HG03520 (cell line): Measurements from ENCODE around the gene KLHL6.
A peak's percentile ranks its signal among the peaks of the same experiment; 100 is the strongest.
"Not testable (repeated sequence)": the region's sequence is repeated elsewhere in the genome, so short reads cannot be mapped to it uniquely, and the experiment has no call there.

Experiments
- ATAC-seq: cut with Tn5 transposase; IDR thresholded peaks from one replicate; pipeline ENCODE4 v1.9.1; 2021; ENCODE audit warnings: mild to moderate bottlenecking, moderate library complexity; ENCODE audit not compliant: unreplicated experiment

The KLHL6 gene

DNA sequence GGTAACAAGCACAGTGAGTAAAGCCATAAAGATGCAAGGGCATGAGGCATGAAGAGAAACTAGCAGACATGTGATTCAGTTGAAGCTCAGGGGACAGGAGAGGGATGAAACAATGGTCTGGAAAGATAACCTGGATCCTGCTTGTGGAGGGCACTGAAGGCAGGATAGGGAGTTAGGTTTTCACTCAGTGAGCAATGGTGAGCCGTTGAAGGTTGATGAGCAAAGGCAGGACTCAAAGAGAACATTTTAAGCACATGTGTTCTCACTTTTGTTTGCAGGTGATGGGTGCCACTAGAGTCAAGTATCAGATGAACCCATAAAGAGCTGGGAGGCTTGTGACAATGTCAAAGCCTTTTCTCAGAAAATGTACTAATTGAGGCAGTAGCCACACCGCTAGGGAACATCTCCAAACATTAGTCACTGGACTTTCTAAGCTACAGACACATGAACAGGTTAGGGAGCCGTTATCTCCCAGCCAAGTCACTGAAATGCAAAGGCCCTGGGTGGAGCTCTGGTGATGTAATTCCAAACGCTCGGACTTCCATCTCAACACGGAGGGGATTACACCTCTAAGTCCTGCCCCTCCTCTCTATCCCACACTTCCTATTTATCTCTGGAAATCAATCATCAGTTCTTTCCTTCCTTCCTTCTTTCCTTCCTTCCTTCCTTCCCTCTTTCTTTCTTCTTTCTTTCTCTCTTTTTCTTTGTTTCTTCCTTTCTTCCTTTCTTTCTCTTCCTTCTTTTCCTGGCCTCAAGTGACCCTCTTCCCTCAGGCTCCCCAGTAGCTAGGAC, 22.7 kb downstream of the KLHL6 start:
- no peak for ATAC-seq

DNA sequence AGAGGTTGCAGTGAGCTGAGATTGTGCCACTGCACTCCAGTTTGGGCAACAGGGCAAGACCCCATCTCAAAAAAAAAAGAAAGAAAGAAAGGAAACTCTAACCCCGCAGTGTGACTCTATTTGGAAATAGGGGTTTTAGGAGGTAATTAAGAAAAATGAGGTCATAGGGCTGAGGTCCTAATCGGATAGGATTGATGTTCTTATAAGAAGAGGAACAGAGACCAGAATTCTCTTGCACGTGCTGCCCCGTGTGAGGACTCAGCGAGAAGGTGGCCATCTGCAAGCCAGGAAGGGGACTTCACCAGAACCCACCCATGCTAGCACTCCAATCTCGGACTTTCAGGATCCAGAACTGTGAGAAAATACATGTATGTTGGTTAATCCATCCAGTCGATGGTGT, 25.8 kb downstream of the KLHL6 start:
- no peak for ATAC-seq

DNA sequence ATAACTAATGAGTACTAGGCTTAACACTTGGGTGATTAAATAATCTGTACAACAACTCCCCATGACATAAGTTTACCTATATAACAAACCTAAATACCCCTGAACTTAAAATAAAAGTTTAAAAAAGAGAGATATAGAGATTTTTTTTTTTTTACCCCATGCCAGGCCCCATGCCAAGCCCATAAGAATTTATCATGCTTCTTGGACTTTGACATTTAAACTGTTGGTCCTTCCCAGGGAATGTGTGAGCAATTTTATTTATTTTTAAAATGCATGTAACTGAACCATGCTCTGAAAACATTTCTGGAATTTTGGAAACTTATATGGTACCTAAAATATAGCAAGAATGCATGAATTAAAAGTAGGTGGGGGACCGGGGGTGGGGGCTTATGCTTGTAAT, 26.3 kb downstream of the KLHL6 start:
- ATAC-seq: no peak

DNA sequence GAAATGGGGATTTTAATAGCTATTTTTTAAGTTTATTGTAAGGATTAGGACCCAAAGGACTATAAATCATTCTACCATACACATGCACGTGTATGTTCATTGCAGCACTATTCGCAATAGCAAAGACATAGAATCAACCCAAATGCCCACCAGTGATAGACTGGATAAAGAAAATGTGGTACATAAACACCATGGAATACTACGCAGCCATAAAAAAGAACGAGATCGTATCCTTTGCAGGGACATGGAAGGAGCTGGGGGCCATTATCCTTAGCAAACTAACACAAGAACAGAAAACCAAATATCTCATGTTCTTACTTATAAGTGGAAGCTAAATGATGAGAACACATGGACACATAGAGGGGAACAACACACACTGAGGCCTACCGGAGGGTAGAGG, 26.7 kb downstream of the KLHL6 start:
- ATAC-seq: not testable (repeated sequence)

DNA sequence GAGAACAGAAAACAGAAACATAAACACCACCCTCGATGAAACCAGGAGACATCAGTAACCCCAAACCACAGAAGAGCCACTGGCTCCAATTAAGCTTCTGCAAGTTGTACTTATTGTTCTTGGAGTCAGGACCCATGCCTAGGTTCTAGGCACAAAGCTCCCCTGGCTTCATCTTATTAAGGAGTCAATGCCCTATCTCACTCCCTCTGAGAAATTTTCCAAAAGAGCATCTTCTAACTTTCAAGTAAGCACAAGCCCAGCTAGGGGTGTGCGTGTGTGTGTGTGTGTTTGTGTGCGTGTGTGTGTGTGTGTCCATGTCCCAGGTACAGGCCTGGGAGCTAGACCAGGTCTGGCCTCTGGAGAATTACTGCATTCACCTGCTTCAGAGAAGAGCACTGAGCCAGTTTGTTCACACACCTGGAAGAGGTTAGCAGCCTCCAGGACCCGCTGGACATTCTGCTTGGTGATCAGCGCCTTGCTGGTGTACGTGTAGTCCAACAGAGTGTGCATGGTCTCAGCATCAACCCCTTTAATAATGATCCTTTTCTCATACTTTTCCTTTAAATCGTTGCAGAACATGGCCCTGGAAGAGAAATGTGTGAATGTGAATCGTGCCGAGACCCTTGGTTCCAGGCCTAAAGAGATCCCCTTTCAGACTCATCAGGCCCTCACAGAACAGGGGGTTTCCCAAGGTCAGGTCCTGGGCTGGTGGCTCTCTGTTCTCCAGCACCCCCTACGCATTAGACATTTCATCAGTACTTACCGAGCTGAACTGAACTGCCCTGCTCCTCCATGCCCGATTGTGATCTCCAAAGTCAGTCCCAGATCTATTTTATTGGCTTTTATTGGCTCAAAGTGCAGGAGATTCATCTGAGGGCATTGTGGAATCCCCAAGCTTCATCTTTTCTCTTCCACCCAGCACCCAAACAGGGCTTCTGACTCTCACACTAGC, 27.8 kb downstream of the KLHL6 start:
- peak; percentile 79 for ATAC-seq

DNA sequence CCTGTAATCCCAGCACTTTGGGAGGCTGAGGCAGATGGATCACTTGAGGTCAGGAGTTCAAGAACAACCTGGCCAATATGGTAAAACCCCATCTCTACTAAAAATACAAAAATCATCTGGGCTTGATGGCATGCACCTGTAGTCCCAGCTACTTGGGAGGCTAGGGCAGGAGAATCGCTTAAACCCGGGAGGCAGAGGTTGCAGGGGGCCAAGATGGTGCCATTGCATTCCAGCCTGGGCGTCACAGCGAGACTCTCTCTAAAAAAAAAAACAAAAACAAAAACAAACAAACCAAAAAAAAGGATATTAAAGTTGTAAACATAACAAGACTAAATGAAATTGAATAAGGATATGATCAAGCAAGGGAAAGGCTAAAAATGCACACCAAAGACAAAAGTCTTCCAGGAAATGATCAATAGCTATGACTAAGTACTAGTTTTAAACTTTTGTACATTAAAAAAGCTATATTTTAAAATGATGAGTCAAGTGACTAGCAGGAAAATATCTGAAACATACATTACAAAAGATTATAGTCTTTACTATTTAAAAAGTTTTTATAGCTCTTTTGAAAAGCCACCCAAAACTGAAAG, 28.6 kb downstream of the KLHL6 start:
- no peak for ATAC-seq

DNA sequence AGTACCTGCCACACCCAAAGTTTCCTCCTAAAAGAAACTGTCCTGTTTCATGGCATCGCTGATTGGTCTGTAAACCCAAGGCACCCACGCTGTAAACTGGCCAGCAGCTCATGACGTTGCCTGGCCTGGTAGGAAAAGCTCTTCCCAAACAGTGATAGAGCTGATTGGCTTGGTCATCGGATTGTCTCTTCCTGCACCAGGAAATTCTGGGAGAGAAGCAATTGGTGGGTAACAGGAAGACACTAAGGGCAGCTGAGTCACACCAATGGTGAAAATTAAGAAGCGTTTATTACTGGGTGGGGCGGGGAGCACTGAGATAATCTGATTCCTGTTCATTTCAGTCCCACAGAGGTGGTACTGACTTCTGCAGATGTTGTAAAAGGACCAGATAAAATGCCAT, 31.0 kb downstream of the KLHL6 start:
- ATAC-seq: no peak

DNA sequence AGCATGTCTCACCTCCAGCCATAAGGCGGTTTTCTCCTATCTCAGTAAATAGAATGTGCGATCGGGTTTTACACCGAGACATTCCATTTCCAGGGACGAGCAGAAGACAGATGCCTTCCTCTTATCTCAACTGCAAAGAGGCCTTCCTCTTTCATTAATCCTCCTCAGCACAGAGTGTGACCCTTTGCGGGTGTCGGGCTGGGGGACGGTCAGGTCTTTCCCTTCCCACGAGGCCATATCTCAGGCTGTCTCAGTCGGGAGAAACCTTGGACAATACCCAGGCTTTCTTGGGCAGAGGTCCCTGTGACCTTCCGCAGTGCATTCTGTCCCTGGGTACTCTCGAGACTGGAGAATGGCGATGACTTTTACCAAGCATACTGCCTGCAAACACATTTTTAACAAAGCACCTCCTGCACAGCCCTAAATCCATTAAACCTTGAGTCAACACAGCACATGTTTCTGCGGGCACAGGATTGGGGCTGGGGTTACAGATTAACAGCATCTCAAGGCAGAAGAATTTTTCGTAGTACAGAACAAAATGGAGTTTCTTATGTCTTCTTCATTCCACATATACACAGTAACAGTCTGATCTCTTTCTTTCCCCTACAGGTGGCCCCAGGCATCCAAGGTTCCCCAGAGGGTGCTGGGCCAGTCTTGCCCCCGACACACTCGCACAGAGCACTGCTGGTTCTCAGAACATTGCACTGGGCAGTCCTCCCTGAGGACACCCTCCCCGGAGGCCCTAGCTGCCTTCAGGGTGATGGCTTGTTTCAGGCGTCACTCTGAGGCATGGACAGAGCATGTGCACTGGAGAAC, 34.6 kb downstream of the KLHL6 start:
- ATAC-seq: not testable (repeated sequence)

DNA sequence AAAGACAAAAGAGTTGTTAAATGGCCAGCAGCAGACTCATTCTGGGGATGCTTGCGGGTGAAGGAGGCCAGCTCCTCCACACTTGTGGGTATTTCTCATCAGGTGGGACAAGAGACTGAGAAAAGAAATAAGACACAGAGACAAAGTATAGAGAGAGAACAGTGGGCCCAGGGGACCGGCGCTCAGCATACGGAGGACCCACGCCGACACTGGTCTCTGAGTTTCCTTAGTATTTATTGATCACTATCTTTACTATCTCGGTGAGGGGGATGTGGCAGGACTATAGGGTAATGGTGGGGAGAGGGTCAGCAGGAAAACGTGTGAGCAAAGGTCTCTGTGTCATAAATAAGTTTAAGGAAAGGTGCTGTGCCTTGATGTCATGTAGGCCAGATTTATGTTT, 35.2 kb downstream of the KLHL6 start:
- ATAC-seq: not testable (repeated sequence)

DNA sequence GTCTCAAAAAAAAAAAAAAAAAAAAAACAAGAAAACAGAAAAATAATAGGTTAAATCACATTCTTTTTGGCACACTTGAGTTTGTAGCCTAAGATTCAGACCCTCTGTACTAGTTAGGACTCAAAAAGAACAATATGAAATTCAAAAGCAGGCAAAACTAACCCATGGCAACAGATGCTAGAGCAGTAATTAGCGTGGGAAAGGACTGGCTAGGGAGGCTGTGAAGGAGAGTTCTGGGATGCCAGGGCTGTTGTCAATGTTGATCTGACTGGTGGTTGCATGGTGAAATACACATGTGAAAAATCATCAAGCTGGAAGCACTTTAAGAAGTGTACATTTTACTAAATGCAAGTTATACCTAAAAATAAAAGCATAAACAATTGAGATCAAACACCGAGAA, 35.6 kb downstream of the KLHL6 start:
- ATAC-seq: no peak

DNA sequence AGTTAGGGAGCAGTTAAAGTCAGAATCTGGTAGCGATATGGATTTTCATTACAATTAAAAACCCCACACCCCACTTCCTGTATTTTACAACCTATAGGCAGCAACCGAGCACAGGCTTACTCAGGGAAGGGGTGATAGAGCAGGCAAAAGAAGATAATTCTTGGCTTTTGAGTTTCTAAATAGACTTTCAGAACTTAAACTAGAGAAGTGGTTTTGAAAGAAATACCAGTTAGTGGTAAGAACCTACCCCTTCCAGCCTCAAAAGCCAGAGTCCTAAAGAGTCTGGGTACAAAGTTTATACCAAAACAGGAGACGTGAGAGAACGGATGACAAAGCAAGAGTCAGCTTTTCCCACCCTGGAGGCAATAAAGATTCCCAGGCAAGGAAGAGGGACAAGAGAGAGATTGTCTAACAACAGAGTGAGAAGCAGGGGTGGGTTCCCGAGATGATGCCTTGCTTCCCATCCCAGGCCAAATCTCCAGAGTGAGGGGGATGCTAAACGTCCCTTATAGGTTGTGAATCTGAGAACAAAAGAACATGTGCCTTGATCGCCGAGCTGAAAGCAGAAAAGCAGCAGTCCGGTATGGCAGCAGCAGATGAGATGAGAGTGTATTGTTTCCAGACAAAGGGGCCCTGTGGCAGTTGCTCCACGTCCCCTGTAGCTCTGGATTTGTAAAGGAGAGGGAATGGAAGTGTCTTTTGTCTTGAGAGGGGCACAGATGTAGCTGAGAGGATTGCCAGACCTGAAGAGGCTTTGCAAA, 36.8 kb downstream of the KLHL6 start:
- no peak for ATAC-seq

DNA sequence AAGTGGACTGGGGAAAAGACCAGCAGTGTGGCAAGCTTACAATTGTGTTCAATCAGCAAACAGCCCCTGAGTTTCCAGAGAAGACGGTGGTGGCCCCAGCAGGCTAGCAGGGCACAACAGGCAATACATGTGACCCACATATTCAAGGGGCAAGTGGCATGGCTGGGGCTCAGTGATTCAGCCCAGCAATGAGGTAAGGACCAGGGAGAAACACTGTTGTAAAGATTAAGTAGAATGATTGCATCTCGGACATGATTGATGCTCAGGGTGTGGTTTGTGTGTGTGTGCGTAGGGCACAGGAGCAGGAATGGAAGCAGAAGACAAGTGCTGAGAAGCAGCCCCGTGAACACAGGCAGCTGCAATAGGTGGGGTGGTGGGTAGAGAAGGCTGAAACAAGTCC, 37.9 kb downstream of the KLHL6 start:
- no peak for ATAC-seq

DNA sequence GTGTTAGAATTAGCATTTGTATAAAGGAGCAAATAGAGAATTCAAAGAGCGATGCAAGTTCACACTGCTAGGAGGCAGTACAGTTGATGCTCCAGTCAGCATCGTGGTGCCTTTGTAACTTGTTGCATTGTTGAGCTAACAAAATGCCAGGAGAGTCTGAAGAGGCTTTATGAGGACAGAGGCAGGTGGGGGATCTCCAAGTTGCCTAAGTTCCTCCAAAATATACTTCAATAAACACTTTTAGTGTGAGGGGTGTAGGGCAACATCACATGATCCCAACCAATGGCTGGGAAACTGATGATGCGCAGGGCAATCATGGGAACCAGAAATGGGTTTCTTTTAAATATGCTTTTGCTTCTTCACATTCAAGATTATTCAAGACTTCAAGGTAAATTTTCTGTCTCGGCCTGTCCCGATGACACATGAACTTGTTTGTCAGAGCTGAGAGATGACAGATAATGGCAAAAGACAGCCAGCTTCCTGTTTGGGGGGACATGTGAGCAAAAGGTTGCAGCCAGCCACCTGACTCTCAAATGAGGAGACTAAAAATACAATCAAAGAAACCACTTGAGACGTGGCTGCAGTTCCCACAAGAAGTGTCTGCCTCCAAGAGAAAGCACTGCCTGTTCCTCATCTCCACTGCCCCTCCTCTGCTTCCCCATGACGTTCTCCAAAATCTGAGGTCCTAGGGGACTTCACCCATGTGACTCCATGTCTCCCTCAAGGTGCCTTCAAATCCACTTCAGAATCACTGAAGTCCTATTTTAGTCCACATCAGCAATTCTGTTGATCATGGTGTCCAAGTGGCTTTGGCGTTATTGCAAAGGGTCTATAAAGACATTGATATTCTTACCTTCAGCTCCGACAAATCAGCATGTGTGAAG, 39.3 kb downstream of the KLHL6 start:
- ATAC-seq: peak; percentile 74

DNA sequence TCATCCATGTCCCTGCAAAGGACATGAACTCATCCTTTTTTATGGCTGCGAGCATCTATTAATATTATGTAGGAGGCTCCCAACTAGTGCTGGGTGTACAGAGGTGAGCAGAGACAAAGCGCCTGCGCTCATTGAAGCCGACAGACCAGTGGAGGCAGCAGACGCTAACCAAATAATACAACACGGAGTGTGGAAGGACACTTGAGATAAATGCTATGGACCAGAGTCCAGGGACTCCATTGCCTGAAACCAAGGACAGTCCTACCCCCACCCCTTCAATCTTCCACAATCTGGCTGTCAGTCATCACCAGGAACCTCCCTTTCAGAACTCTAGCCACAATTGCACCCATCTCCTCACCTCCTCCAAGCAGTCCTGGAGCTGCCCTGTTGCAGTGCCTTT, 41.5 kb downstream of the KLHL6 start:
- no peak for ATAC-seq

DNA sequence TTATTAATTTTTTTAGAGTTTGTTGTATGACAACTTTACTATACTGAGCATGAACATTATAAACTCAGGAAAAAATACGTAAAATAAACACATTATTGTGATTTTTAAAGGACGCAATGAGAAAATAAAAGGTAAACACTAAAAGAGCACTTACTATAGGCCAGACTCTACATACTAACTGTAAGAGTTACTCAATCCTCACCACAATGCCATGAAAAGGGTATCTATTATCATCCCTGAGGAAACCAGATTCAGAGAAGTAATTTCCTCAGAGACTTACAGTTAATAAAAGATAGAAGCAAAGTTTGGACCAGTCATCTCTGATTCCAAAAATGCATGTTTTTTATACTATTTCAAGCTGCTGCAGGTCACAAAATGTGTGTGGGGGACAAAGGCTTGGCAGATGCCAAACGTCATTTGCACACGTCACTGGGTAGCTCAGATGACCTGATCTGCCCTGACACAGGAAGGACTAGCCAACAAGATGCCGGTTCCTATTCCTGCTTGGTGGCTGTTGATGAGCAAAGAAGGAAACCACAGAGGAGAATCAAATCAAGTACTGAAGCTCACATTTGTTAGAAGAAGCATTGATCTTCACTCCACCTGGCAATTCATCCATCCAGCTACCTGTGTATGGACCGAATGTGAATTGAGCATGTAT, 42.3 kb downstream of the KLHL6 start:
- no peak for ATAC-seq

DNA sequence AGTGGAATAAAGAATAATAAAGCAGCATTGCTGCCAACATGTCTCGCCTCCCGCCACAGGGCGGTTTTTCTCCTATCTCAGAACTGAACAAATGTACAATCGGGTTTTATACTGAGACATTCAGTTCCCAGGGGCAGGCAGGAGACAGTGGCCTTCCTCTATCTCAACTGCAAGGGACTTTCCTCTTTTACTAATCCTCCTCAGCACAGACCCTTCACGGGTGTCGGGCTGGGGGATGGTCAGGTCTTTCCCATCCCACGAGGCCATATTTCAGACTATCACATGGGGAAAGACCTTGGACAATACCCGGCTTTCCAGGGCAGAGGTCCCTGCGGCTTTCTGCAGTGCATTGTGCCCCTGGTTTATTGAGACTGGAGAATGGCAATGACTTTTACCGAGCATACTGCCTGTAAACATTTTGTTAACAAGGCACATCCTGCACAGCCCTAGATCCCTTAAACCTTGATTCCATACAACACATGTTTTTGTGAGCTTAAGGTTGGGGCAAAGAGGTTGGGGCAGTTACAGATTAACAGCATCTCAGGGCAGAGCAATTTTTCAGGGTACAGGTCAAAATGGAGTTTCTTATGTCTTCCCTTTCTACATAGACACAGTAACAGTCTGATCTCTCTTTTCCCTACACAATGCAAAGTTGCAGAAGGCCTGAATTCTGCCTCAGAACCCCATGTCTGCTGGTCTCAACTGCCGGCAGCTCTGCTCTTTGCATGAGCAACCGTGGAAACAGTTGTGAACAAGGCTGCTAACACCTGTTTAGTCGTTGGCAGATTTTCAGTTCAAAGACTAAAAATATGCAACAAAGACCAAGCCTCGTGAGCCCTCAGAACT, 44.0 kb downstream of the KLHL6 start:
- ATAC-seq: not testable (repeated sequence)

DNA sequence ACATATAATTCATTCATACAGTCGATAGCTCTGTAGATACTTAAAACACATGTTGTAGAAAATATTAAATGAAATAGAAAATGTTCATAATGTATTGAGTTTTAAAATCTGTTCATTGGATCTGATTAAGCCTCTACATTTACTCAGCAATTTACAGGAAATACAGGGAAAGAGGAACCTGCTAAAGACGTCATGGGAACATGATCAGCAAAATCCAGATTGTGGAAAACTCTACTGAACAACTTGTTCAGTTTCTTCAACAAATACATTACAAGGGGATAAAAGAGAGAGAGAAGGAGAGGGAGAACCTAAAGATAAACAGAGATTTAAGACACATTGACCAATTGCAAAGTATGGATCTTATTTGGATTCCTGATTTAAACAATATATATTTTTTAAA, 46.7 kb downstream of the KLHL6 start:
- ATAC-seq: no peak

DNA sequence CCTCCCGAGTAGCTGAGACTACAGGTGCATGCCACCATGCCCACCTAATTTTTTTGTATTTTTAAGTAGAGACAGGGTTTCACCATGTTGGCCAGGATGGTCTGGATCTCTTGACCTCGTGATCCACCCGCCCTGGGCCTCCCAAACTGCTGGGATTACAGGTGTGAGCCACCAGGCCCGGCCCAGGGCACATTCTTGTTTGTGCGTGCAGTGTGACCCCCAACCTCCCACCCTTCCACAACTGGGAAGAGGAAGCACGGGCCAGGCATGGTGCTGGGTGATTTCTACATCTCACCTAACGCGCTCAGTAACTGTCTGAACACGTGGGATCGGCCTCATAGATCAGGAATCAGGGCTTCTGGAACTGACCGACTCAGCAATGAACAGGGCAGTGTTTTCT, 48.0 kb downstream of the KLHL6 start:
- ATAC-seq: no peak
